ENCODE measurements around the gene NEUROD2.

The NEUROD2 gene

DNA sequence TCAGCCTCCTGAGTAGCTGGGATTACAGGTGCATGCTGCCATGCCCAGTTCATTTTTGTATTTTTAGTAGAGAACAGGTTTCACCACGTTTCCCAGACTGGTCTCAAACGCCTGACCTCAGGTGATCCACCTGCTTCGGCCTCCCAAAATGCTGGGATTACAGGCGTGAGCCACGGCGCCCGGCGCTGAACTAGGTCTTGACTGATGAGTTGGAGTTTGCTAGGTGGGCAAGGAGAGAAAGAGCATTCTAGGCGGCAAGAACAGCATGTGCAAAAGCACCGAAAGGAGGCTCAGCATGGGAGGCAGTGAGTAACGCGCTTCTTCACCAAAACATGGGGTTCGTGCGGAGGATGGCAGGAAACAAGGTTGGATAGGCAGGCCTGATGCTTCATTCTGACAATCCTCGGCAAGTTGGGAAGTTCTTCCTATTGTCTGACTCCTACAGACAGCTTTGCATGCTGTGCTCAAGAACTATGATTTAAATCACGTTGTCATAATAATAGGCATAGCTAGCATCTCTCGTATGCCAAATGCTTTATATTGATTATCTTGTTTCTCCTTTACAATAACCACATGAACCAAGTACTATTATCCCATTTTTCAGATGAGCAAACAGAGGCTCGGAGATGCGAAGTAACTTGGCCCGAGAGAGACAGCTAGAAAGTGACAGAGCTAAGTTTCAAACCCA is 26.5 kb downstream of the NEUROD2 start:
- TF ChIP-seq, protein P1, sequence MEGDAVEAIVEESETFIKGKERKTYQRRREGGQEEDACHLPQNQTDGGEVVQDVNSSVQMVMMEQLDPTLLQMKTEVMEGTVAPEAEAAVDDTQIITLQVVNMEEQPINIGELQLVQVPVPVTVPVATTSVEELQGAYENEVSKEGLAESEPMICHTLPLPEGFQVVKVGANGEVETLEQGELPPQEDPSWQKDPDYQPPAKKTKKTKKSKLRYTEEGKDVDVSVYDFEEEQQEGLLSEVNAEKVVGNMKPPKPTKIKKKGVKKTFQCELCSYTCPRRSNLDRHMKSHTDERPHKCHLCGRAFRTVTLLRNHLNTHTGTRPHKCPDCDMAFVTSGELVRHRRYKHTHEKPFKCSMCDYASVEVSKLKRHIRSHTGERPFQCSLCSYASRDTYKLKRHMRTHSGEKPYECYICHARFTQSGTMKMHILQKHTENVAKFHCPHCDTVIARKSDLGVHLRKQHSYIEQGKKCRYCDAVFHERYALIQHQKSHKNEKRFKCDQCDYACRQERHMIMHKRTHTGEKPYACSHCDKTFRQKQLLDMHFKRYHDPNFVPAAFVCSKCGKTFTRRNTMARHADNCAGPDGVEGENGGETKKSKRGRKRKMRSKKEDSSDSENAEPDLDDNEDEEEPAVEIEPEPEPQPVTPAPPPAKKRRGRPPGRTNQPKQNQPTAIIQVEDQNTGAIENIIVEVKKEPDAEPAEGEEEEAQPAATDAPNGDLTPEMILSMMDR (IDR thresholded peaks at IDR 0.05; ENCODE audit: extremely low read depth, missing control alignments), result no peak
- DNase-seq (ENCODE audit: low spot score), result no peak

DNA sequence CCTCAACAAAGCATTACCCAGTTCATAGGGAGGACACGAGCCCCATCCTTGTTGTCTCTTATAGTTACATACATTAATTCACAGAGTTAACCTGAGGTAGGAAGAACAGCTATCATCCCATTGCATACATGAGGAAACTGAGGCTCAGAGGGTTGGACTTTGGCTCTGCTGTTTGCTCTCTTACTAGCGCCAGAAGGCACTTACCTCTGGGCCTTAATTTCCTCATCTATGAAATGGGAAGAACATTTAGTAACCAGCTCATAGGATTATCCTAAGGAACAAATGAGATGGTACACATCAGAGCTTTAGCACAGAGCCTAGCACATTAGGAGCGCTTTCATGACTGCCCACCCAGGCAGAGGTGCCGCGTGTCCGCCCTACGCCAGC is 27.6 kb downstream of the NEUROD2 start:
- TF ChIP-seq, protein P1 (IDR thresholded peaks at IDR 0.05; ENCODE audit: extremely low read depth, missing control alignments), result no peak
- no peak for DNase-seq (ENCODE audit: low spot score)

DNA sequence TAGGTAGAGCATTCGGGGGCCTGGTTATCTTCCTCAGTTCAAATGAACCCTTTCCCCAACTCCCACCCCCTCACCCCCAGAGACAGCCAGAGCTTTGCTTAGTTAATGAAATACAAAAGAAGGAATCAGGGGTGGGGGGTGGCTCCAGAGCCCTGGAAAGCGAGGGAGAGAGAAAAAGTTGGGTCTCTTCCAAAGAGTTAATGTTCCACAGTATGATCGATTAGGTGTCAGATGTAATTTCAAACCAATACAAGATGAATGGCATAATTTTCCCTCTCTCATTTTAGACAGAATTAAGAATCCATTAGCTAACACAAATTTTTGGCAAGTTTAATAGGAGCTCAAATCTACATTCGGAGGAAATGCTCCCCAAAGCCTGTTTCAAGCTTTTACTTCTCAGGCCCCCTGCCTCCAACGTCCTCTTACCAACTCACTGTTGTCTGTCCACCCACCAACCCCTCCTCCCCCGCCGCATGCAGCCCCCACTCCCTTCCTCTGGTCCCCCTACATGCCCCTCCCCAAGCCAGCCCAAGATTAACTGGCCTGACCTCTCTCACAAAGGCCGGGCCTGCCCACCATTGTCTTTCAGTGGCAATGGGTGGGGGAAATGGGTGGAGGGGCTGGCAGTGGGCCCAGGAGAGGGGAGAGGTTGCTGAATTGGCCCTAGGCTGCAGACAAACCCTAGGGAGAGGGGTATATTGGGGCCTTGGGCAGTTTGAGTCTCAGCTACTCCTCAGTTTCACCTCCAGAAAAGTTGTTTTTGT is 28.2 kb downstream of the NEUROD2 start:
- TF ChIP-seq, protein P1 (IDR thresholded peaks at IDR 0.05; ENCODE audit: extremely low read depth, missing control alignments), result no peak
- no peak for DNase-seq (ENCODE audit: low spot score)

DNA sequence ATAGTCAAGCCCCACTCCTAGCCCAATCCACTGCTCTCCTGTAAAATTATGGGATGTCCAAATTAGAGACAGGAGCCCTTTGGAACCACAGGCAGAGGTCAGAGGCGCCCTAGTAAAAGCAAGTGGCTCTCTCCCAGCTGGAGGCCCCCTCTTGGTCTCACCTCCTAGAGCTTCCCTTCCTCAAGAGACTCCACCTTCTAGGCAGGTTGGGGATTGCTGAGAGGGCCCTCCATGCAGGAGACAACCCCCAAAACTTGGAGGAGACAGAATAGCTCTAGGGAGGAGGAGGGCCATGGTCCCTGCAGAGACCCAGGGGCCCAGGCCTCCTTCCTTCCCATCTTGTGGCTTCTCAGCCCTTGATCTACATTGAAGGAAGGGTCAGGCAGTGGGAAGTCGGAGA is 29.4 kb downstream of the NEUROD2 start:
- TF ChIP-seq, protein P1 (IDR thresholded peaks at IDR 0.05; ENCODE audit: extremely low read depth, missing control alignments), result no peak
- DNase-seq (ENCODE audit: low spot score), result no peak

DNA sequence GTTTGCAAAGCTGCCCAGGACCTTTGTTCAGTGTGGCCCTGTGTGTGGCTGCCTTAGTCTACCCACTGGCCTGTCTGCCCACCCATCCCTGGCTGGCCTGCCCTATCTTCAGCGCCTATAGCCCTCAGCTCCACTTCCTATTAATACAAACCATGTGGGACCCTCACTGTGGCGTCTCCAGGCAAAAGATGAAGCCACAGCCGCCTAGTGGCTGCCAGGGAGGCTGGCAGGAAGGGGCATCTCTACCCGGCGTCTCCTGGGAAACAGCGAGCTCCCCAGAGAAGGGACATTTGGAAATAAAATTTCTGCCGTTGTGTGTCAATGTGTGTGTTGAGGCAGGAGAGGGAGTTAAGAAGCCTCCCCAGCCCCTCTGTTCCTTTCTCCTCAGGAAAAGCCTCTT is 31.5 kb downstream of the NEUROD2 start:
- TF ChIP-seq, protein P1 (IDR thresholded peaks at IDR 0.05; ENCODE audit: extremely low read depth, missing control alignments), result no peak
- no peak for DNase-seq (ENCODE audit: low spot score)

DNA sequence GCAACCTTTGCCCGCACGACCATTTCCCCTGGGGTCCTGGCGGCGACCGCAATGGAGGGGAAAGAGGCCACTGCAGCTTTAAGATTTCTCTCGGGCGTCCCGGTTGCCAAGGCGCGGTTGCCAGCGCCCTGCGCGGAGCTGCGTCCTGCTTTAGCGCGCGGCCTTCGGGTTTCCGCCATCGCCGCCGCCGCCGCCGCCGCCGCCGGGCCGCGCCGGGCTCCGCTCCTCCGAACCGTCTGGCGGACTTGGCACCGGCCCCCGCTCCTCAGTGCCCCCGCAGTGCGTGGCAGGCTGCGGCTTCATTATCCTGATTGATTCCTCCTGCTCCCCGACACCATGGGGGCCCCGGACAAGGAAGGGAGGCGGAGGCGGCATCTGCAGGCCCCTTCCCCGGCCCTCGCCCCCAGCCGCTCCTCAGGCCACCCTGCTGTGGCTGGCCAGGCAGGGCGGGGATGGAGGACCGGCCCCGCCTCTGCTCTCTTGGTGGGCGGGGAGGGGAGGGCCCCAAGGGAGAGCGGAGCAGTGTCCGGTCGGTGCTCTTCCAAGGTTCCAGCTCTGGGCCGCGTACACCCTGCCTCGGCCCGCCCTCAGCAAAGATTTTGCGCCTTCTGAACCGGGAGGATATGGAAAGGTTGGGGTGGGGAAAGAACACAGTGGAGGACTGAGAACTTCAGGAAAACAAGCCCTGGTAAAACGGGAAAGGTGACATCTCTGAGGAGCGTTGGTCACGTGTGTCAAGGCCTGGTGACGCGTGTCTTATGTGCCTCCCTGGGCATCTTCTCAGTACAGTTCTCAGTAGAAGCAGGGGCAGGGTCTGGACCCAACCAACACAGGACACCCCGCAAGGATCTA is 34.0 kb downstream of the NEUROD2 start:
- DNase-seq (ENCODE audit: low spot score), result peak; percentile 78
- TF ChIP-seq, protein P1 (IDR thresholded peaks at IDR 0.05; ENCODE audit: extremely low read depth, missing control alignments), result no peak

DNA sequence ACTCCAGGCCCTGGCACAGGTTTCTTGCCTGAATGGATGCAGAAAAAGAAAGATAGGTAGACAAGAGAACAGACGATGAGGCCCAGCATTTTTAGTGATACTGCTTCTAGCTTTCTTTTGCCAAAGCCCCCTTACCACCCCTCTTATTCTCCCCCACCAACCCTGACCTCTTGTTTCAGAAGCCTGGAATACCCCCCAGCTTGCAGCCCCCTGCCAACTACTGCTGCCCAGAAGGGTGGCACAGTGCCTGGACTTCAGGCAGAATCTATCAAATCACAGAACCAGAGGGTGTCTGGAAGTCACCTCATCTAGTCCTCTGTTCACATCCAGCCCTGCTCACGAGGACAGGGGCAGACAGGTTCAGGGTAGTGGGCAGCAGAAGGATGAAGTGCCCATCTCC is 35.6 kb downstream of the NEUROD2 start:
- DNase-seq (ENCODE audit: low spot score), result no peak
- TF ChIP-seq, protein P1 (IDR thresholded peaks at IDR 0.05; ENCODE audit: extremely low read depth, missing control alignments), result no peak

All from GM20000 (cell line).